GM12891 (cell line): Measurements from ENCODE around the gene TOP1.
"Not testable (repeated sequence)": the region's sequence is repeated elsewhere in the genome, so short reads cannot be mapped to it uniquely, and the experiment has no call there.

Source experiments
- DNase-seq: peaks from one replicate; pipeline ENCODE4 v3.0.0; 2011; ENCODE audit warnings: low spot score; ENCODE audit not compliant: insufficient read length
- FAIRE-seq: peaks from 2 replicates; lab custom pipeline; 2011; peaks lifted over from hg19 to GRCh38; lab: Jason Lieb, UNC
- PAX5 ChIP-seq: IDR thresholded peaks from 2 replicates; pipeline ENCODE4 v1.6.1; 2011; ENCODE audit warnings: low read length, moderate library complexity, mild to moderate bottlenecking; ENCODE audit not compliant: insufficient read depth, severe bottlenecking
- POLR2A ChIP-seq: IDR thresholded peaks from 2 replicates; pipeline ENCODE4 v1.6.1; 2011; ENCODE audit warnings: low read depth, low read length, control low read depth
- POLR2AphosphoS5 ChIP-seq: IDR thresholded peaks from 2 replicates; pipeline ENCODE4 v1.6.1; 2011; ENCODE audit warnings: low read depth, low read length, control low read depth
- POU2F2 ChIP-seq: IDR thresholded peaks from 2 replicates; pipeline ENCODE4 v1.6.1; 2011; ENCODE audit warnings: low read depth, mild to moderate bottlenecking, control low read depth, low read length, moderate library complexity
- SPI1 ChIP-seq: IDR thresholded peaks from 2 replicates; pipeline ENCODE4 v1.6.1; 2011; ENCODE audit warnings: low read depth, low read length, control low read depth
- TAF1 ChIP-seq: IDR thresholded peaks from 2 replicates; pipeline ENCODE4 v1.6.1; 2011; ENCODE audit warnings: low read depth, low read length, control low read depth

TOP1 gene

DNA sequence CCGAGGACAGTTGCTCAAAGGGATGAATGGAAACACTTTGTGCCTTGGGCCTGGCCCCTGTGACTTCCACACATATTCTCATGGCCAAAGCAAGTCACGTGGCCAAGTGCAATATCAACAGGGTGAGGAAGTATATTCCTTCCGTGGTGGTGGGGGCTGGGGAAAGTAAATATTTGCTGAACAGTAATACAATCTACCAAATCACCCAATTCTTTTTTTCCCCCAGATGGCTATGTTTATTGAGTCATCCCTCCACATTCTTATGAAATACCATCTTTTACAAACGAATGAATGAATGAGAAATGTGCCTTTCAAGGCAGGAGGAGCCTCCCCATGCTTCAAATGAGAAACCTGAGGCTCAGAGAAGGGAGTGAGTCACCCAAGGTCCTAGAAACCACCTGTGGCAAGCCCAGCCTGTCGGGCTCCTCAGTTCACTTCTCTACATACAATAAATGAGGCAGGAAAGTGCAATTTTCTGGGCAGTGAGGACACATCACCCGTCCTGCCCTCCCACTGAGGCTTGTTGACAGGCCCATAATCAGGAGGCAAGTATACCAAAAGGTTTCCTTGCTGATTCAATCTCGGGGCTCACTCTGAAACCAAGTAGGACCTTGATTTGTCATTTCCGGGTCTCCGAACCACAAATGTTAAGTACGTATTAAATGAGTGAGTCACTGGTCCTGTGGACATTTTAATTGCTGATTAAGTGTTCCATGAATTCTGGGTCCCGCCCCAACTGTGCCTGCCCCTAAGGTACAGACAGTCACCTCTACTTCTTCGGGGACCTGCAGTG lies 25.3 kb upstream of the TOP1 start:
- no peak for TF ChIP-seq TAF1
- TF ChIP-seq POLR2AphosphoS5, result no peak
- TF ChIP-seq SPI1, result 0 out of 2 replicates have a peak, but pooled peaks have one; percentile 8
- FAIRE-seq (no peak), DNase-seq (no peak)

DNA sequence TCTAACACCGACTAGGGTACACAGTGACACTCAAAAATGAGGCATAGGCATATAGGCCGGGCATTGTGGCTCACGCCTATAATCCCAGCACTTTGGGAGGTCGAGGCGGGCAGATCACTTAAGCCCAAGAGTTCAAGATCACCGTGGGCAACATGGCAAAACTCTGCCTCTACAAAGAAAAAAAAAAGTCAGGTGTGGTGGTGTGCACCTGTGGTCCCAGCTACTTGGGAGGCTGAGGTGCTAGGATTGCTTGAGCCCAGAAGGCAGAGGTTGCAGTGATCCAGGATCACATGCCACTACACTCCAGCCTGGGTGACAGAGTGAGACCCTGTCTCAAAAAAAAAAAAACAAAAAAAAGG lies 24.7 kb upstream of the TOP1 start:
- DNase-seq, FAIRE-seq: not testable (repeated sequence)

- TF ChIP-seq TAF1 (no peak), POU2F2 (no peak), POLR2AphosphoS5 (no peak), PAX5 (no peak), POLR2A (no peak), SPI1 (no peak)
- FAIRE-seq, result no peak
Observed at GRCh38 chr20:41004531-41005360, 23.9 kb upstream of the TOP1 start.

GRCh38 chr20:41005361-41005729 lies 23.3 kb upstream of the TOP1 start:
- FAIRE-seq (no peak), DNase-seq (no peak)
- TF ChIP-seq TAF1, result no peak
- no peak for TF ChIP-seq PAX5
- TF ChIP-seq SPI1, result no peak
- no peak for TF ChIP-seq POU2F2
- no peak for TF ChIP-seq POLR2AphosphoS5
- no peak for TF ChIP-seq POLR2A

More at GRCh38 chr20:41004531-41005360, 23.9 kb upstream of the TOP1 start:
- DNase-seq, result no peak

GRCh38 chr20:41006126-41006935 lies 22.3 kb upstream of the TOP1 start:
- no peak for TF ChIP-seq TAF1
- TF ChIP-seq POLR2AphosphoS5, result no peak
- TF ChIP-seq POLR2A, result no peak
- TF ChIP-seq PAX5, result no peak
- TF ChIP-seq SPI1, result no peak
- no peak for TF ChIP-seq POU2F2
- DNase-seq (no peak), FAIRE-seq (no peak)

GRCh38 chr20:41006936-41007474 lies 21.6 kb upstream of the TOP1 start:
- TF ChIP-seq TAF1 (no peak), PAX5 (no peak), POLR2A (no peak)
- FAIRE-seq (no peak), DNase-seq (no peak)

DNA sequence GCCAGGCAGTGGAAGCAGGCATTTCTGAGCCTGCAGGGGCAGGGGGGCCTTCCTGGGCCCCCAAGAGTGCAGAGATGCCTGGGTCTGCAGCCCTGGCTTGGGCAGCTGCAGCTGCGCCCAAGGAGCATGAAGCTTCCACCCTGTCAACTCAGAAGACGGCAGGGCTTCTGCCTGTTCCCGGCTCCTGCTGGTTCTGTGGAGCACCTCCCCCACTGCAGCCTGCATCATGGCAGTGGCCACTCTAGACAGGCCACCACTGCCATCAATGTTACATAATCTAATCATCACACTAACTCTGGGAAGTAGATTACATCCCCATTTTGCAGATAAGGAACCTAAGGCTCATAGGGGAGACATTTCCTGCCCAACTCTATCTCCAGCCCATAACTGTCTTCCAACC lies 21.1 kb upstream of the TOP1 start:
- DNase-seq, result no peak

GRCh38 chr20:41009946-41010345 lies 18.7 kb upstream of the TOP1 start:
- no peak for DNase-seq
- TF ChIP-seq POU2F2 (no peak), POLR2A (no peak), TAF1 (no peak), PAX5 (no peak)

More for the DNA sequence above, 21.1 kb upstream of the TOP1 start:
- no peak for FAIRE-seq
- no peak for TF ChIP-seq SPI1
- no peak for TF ChIP-seq POLR2A
- TF ChIP-seq TAF1, result no peak
- TF ChIP-seq POU2F2, result no peak
- TF ChIP-seq PAX5, result no peak
- no peak for TF ChIP-seq POLR2AphosphoS5

GRCh38 chr20:41011551-41012067 lies 17.0 kb upstream of the TOP1 start:
- TF ChIP-seq PAX5 (no peak), POLR2AphosphoS5 (0 out of 2 replicates have a peak, but pooled peaks have one; percentile 23), POU2F2 (peak; percentile 76; the same call in 1 of the 2 replicates), SPI1 (peak; percentile 97), TAF1 (no peak), POLR2A (no peak)
- peak; percentile 73 for FAIRE-seq
- peak; percentile 71 for DNase-seq

More at GRCh38 chr20:41009946-41010345, 18.7 kb upstream of the TOP1 start:
- FAIRE-seq, result no peak
